Natural killer cell treated with Interleukin-12 subunit alpha and Interleukin-12 subunit beta and Interleukin-15 and Interleukin-18, amount 100 ng/mL, for 72 hours (primary cell): Measurements from ENCODE around the gene EMP3. TPM values are rescaled to one million over a fixed set of nuclear protein-coding genes. Genes with fewer than 3 reads are reported as not detected.
"Not testable (repeated sequence)": the region's sequence is repeated elsewhere in the genome, so short reads cannot be mapped to it uniquely, and the experiment has no call there.

Source experiments
- ATAC-seq, 2 donors: fragments of 150-1000 bp; cut with Tn5 transposase in 1 of 2; sonication (Bioruptor Pico), chemical (Tn5 transposase) in 1 of 2; 2 replicates each; pipeline ENCODE4 v1.10.0; 2021
- DNase-seq: peaks from one replicate; pipeline ENCODE4 v3.0.0; 2022; ENCODE audit warnings: low spot score
- H3K27ac Mint-ChIP-seq, 2 donors: 1 replicate in 1 of 2; 2 replicates in 1 of 2; pipeline ENCODE4 v1.8.0; 2022; ENCODE audit warnings: mixed read lengths in 2 of 2, mild to moderate bottlenecking in 1 of 2, moderate library complexity in 1 of 2
- H3K27me3 Mint-ChIP-seq, 2 donors: 1 replicate in 1 of 2; 2 replicates in 1 of 2; pipeline ENCODE4 v1.8.0; 2022; ENCODE audit warnings: mixed read lengths in 2 of 2
- H3K36me3 Mint-ChIP-seq: one replicate; pipeline ENCODE4 v1.8.0; 2022; ENCODE audit warnings: mixed read lengths
- H3K4me1 Mint-ChIP-seq, 2 donors: 1 replicate in 1 of 2; 2 replicates in 1 of 2; pipeline ENCODE4 v1.8.0; 2022; ENCODE audit warnings: low read depth in 2 of 2, mixed read lengths in 2 of 2, mild to moderate bottlenecking in 1 of 2
- H3K4me3 Mint-ChIP-seq: one replicate; pipeline ENCODE4 v1.8.0; 2022; ENCODE audit warnings: mixed read lengths
- H3K9me3 Mint-ChIP-seq: 2 replicates; pipeline ENCODE4 v1.8.0; 2022; ENCODE audit warnings: mixed read lengths
- total RNA-seq, 2 donors: library from RNA; stranded (reverse); gene quantifications; one replicate each; pipeline ENCODE4 v1.2.3, GENCODE V29; 2022

The EMP3 gene, protein sequence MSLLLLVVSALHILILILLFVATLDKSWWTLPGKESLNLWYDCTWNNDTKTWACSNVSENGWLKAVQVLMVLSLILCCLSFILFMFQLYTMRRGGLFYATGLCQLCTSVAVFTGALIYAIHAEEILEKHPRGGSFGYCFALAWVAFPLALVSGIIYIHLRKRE
- 100 to 1,000 TPM in 1 of 2 donors, 10 to 100 TPM in 1; 99.4 to 157 TPM for total RNA-seq

- peak within 1 kb of the TSS; percentile 96 to 97 for H3K27ac Mint-ChIP-seq
- peak; percentile 25 to 41 for ATAC-seq
- no peaks in the 10 kb centered on the region for H3K9me3 Mint-ChIP-seq
- peaks cover 68 to 72% of the 10 kb centered on the region in 2 donors for H3K4me1 Mint-ChIP-seq
- no peaks in the 10 kb centered on the region for H3K27me3 Mint-ChIP-seq
- H3K4me3 Mint-ChIP-seq, result peak within 1 kb of the TSS; percentile 95
- H3K36me3 Mint-ChIP-seq, result peaks cover 4% of the 10 kb centered on the region
- peak; percentile 86 for DNase-seq
Observed at GRCh38 chr19:48325265-48325910, at the start of gene EMP3. Gene EMP3, plus strand, starts transcription at chr19:48325552. Its CDS starts 1,293 bp downstream, at chr19:48326845.

GRCh38 chr19:48279747-48280146 lies 45.6 kb upstream of the EMP3 start:
- Mint-ChIP-seq H3K27me3 (peaks cover 1 to 2% of the 10 kb centered on the region in 2 donors), H3K4me3 (no peak overlapping the region), H3K36me3 (no peaks in the 10 kb centered on the region), H3K27ac (no peak overlapping the region), H3K4me1 (no peaks in the 10 kb centered on the region), H3K9me3 (no peaks in the 10 kb centered on the region)
- DNase-seq (no peak), ATAC-seq (no peak)

DNA sequence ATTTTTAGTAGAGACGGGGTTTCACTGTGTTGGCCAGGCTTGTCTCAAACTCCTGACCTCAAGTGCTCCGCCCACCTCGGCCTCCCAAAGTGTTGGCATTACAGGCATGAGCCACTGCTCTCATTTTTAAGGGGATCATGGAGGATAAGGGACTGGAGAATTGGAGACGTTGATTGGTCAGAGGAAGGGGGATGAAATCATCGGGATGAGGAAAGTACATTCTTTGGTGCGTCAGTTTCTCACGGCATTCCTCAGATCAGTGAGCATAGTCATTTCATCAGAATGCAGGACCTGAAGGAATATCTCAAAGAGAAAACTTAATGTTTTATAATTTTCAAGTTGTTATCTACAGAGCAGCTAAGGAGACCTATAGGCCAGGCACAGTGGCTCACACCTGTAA lies 41.4 kb upstream of the EMP3 start:
- ATAC-seq (no peak), DNase-seq (no peak)
- no peaks in the 10 kb centered on the region for H3K9me3 Mint-ChIP-seq
- peaks cover 0 to 17% of the 10 kb centered on the region in 2 donors for H3K27me3 Mint-ChIP-seq
- H3K36me3 Mint-ChIP-seq, result peaks cover 6% of the 10 kb centered on the region
- no peaks in the 10 kb centered on the region for H3K4me1 Mint-ChIP-seq
- H3K27ac Mint-ChIP-seq, result no peak overlapping the region
- H3K4me3 Mint-ChIP-seq, result no peak overlapping the region

DNA sequence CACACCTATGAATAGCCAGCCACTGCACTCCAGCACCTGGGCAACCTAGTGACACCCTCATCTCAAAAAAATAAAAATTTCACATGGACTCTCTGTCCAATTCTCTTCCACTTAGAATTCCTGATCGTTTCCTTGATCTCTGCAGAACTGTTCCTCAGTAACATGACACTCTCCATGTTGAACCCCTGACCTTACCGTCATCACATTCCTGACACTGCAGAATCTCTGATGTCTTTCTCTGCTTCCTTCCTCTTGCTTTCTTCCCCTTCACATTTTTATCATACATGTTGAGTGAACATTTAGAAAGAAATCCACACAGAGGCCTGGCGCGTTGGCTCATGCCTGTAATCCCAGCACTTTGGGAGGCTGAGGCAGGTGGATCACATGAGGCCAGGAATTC lies 40.5 kb upstream of the EMP3 start:
- peaks cover 6% of the 10 kb centered on the region for H3K36me3 Mint-ChIP-seq
- H3K4me3 Mint-ChIP-seq, result no peak overlapping the region
- H3K27me3 Mint-ChIP-seq, result peaks cover 0 to 17% of the 10 kb centered on the region in 2 donors
- no peak for DNase-seq
- H3K4me1 Mint-ChIP-seq, result no peaks in the 10 kb centered on the region
- ATAC-seq, result no peak
- H3K27ac Mint-ChIP-seq, result no peak overlapping the region
- no peaks in the 10 kb centered on the region for H3K9me3 Mint-ChIP-seq

GRCh38 chr19:48287748-48288147 lies 37.6 kb upstream of the EMP3 start:
- Mint-ChIP-seq H3K27me3 (peaks cover 0 to 17% of the 10 kb centered on the region in 2 donors), H3K9me3 (no peaks in the 10 kb centered on the region), H3K4me3 (no peak overlapping the region), H3K36me3 (peaks cover 6% of the 10 kb centered on the region), H3K4me1 (peaks cover 0 to 5% of the 10 kb centered on the region in 2 donors), H3K27ac (no peak overlapping the region)
- no peak for ATAC-seq
- no peak for DNase-seq

- Mint-ChIP-seq H3K36me3 (peaks cover 6% of the 10 kb centered on the region), H3K9me3 (no peaks in the 10 kb centered on the region), H3K4me1 (peaks cover 0 to 5% of the 10 kb centered on the region in 2 donors), H3K27ac (no peak overlapping the region), H3K27me3 (peaks cover 0 to 10% of the 10 kb centered on the region in 2 donors), H3K4me3 (no peak overlapping the region)
- DNase-seq (no peak), ATAC-seq (no peak)
Observed at GRCh38 chr19:48290401-48290770, 35.0 kb upstream of the EMP3 start.

DNA sequence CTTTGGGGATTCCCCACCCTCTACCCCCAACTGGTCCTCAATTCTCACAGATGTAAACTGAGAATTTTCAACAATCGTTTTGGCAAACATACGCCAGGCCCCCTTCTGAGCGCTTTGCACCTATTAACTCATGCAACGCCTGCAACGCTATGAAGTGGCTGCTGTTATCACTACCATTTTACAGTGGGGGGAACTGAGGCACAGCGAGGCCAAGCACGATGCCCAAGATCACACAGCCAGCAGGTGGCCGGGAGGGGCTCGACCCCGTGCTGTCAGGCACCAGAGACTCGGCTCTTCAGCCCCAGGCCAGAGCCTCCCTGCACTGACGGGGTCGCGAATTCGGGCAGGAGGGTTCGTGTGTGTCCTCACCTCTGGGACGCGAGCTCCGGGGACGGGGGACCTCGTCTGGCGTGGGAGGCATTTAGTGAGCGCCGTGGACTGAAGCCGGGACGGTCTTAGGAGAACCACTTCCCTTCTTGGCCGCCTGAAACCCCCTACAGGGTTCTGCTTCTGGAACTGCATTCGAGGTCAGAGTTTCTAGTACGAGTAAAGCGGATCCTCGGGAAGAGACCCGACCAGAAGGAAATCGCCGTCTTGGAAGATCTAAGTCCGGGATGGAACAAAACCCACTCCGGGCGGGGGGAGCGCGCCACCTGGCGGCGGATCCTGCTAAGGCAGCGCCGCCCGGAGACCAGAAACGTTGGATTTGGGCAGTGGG lies 34.4 kb upstream of the EMP3 start:
- peaks cover 5% of the 10 kb centered on the region for H3K36me3 Mint-ChIP-seq
- DNase-seq, result peak; percentile 72
- peaks cover 0 to 5% of the 10 kb centered on the region in 2 donors for H3K27me3 Mint-ChIP-seq
- H3K4me1 Mint-ChIP-seq, result peaks cover 0 to 5% of the 10 kb centered on the region in 2 donors
- ATAC-seq, result peak; percentile 57 to 58
- no peak overlapping the region for H3K27ac Mint-ChIP-seq
- no peaks in the 10 kb centered on the region for H3K9me3 Mint-ChIP-seq
- peak overlapping the region; percentile 67 for H3K4me3 Mint-ChIP-seq

DNA sequence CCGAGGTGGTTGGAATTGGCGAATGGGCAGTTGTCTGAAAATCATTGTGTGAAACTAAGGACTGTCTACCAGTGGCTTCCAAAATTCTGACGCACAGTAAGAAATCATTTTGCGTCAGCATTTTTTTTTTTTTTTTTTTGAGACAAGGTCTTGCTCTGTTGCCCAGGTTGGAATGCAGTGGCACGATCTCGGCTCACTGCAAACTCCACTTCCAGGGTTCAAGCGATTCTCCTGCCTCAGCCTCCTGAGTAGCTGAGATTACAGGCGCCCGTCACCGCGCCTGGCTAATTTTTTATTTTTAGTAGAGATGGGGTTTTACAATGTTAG lies 33.9 kb upstream of the EMP3 start:
- H3K36me3 Mint-ChIP-seq, ATAC-seq, H3K27me3 Mint-ChIP-seq, H3K9me3 Mint-ChIP-seq, DNase-seq, H3K4me1 Mint-ChIP-seq, H3K27ac Mint-ChIP-seq: not testable (repeated sequence)
- H3K4me3 Mint-ChIP-seq, result peak overlapping the region; percentile 67

- DNase-seq (no peak), ATAC-seq (no peak)
- no peak overlapping the region for H3K27ac Mint-ChIP-seq
- no peaks in the 10 kb centered on the region for H3K9me3 Mint-ChIP-seq
- H3K27me3 Mint-ChIP-seq, result no peaks in the 10 kb centered on the region
- H3K36me3 Mint-ChIP-seq, result no peaks in the 10 kb centered on the region
- no peak overlapping the region for H3K4me3 Mint-ChIP-seq
- H3K4me1 Mint-ChIP-seq, result peaks cover 0 to 5% of the 10 kb centered on the region in 2 donors
Observed at GRCh38 chr19:48292798-48293197, 32.6 kb upstream of the EMP3 start.

GRCh38 chr19:48295458-48295857 lies 29.9 kb upstream of the EMP3 start:
- no peak for DNase-seq
- no peaks in the 10 kb centered on the region for H3K9me3 Mint-ChIP-seq
- H3K36me3 Mint-ChIP-seq, result no peaks in the 10 kb centered on the region
- H3K4me1 Mint-ChIP-seq, result peaks cover 0 to 5% of the 10 kb centered on the region in 2 donors
- H3K27ac Mint-ChIP-seq, result no peak overlapping the region
- no peaks in the 10 kb centered on the region for H3K27me3 Mint-ChIP-seq
- no peak overlapping the region for H3K4me3 Mint-ChIP-seq
- ATAC-seq, result no peak

- no peak overlapping the region for H3K27ac Mint-ChIP-seq
- ATAC-seq (no peak), DNase-seq (no peak)
Observed at GRCh38 chr19:48296963-48297734, 28.2 kb upstream of the EMP3 start.

GRCh38 chr19:48297975-48298374 lies 27.4 kb upstream of the EMP3 start:
- no peaks in the 10 kb centered on the region for H3K36me3 Mint-ChIP-seq
- H3K4me3 Mint-ChIP-seq, result no peak overlapping the region
- H3K27me3 Mint-ChIP-seq, result no peaks in the 10 kb centered on the region
- H3K27ac Mint-ChIP-seq, result no peak overlapping the region
- no peaks in the 10 kb centered on the region for H3K4me1 Mint-ChIP-seq
- peak in 1 of 2 donors; percentile 13 for ATAC-seq
- DNase-seq, result no peak
- H3K9me3 Mint-ChIP-seq, result no peaks in the 10 kb centered on the region

More at GRCh38 chr19:48296963-48297734, 28.2 kb upstream of the EMP3 start:
- H3K9me3 Mint-ChIP-seq, result no peaks in the 10 kb centered on the region
- no peaks in the 10 kb centered on the region for H3K27me3 Mint-ChIP-seq
- H3K36me3 Mint-ChIP-seq, result no peaks in the 10 kb centered on the region
- no peaks in the 10 kb centered on the region for H3K4me1 Mint-ChIP-seq
- no peak overlapping the region for H3K4me3 Mint-ChIP-seq

- no peaks in the 10 kb centered on the region for H3K9me3 Mint-ChIP-seq
- ATAC-seq (no peak), DNase-seq (no peak)
- no peaks in the 10 kb centered on the region for H3K4me1 Mint-ChIP-seq
- H3K4me3 Mint-ChIP-seq, result no peak overlapping the region
- no peaks in the 10 kb centered on the region for H3K27me3 Mint-ChIP-seq
- no peaks in the 10 kb centered on the region for H3K36me3 Mint-ChIP-seq
- H3K27ac Mint-ChIP-seq, result no peak overlapping the region
Observed at GRCh38 chr19:48301886-48302599, 23.3 kb upstream of the EMP3 start.
